Breast epithelium (tissue), 4 donors: ENCODE measurements around the gene ADARB2. TPM values are rescaled to one million over a fixed set of nuclear protein-coding genes. Genes with fewer than 3 reads are reported as not detected.

Experiments used
- DNase-seq, 2 donors: peaks; one replicate each; pipeline ENCODE4 v3.0.0-alpha.2; 2019; ENCODE audit warnings: low spot score in 2 of 2
- H3K27ac ChIP-seq, 2 donors: fragments of 200-600 bp; sonication (generic) in 1 of 2; one replicate each; pipeline ENCODE4 v1.5.1; 2016 to 2019; ENCODE audit warnings: mild to moderate bottlenecking in 1 of 2
- H3K27me3 ChIP-seq, 2 donors: fragments of 200-600 bp; sonication (generic) in 1 of 2; one replicate each; pipeline versions ENCODE4 v1.5.1 to v1.6.0; 2017 to 2019; ENCODE audit warnings: control low read depth in 1 of 2, mild to moderate bottlenecking in 1 of 2
- H3K36me3 ChIP-seq: fragments of 200-600 bp; one replicate; pipeline ENCODE4 v1.5.1; 2019
- H3K4me1 ChIP-seq, 2 donors: fragments of 200-600 bp; sonication (generic); one replicate each; pipeline ENCODE4 v1.5.1; 2016 to 2019; ENCODE audit warnings: control low read depth in 1 of 2
- H3K4me3 ChIP-seq, 3 donors: fragments of 200-600 bp; sonication (generic); 1 replicate in 2 of 3; 2 replicates in 1 of 3; pipeline ENCODE4 v1.5.1; 2016 to 2019; ENCODE audit warnings: mild to moderate bottlenecking in 3 of 3, moderate library complexity in 2 of 3
- H3K9me3 ChIP-seq, 2 donors: fragments of 200-600 bp; sonication (generic) in 1 of 2; one replicate each; pipeline ENCODE4 v1.5.1; 2016 to 2019; ENCODE audit warnings: control low read depth in 1 of 2
- CTCF ChIP-seq, 3 donors: fragments of 450-650 bp; IDR thresholded peaks; one replicate each; pipeline ENCODE4 v1.5.1; 2016 to 2017; ENCODE audit warnings: antibody characterized with exemption in 3 of 3, mild to moderate bottlenecking in 3 of 3, moderate library complexity in 3 of 3
- POLR2A ChIP-seq: fragments of 450-650 bp; IDR thresholded peaks from one replicate; pipeline ENCODE4 v1.6.1; 2016; ENCODE audit warnings: antibody characterized with exemption, mild to moderate bottlenecking, moderate library complexity
- POLR2AphosphoS5 ChIP-seq, 3 donors: sonication (generic); formaldehyde crosslinking; IDR thresholded peaks; one replicate each; pipeline ENCODE4 v1.6.1; 2017; ENCODE audit warnings: antibody characterized with exemption in 3 of 3
- intact Hi-C: fragments of 100-400 bp; cut with DNase I; formaldehyde crosslinking; loops from one replicate; pipeline ENCODE4 v1.15.1; 2023; ENCODE audit warnings: low total_unique reads
- total RNA-seq, 3 donors: library from RNA; depleted of rRNA; stranded (reverse); fragments of >200 nt; gene quantifications; one replicate each; pipeline ENCODE4 v1.1.0, GENCODE V29; 2016

The ADARB2 gene
- total RNA-seq, 3 donors from 2014 or later = 0.32 to 3.9 (median 2.0) TPM

GRCh38 chr10:1716839-1717238, 20.5 kb downstream of the ADARB2 start:
- H3K4me1 ChIP-seq = no peaks in the 10 kb centered on the region
- intact Hi-C loops = no loop called here
- H3K9me3 ChIP-seq = no peaks in the 10 kb centered on the region
- no peaks in the 10 kb centered on the region for H3K36me3 ChIP-seq
- no peak for DNase-seq
- TF ChIP-seq POLR2AphosphoS5 (IDR thresholded peaks at IDR 0.05) = no peak
- TF ChIP-seq POLR2A = no peak
- no peak for TF ChIP-seq CTCF (IDR thresholded peaks at IDR 0.05)
- no peak overlapping the region for H3K27ac ChIP-seq
- peaks cover 0 to 47% of the 10 kb centered on the region in 2 donors for H3K27me3 ChIP-seq
- no peak overlapping the region for H3K4me3 ChIP-seq

GRCh38 chr10:1715821-1716220, 21.5 kb downstream of the ADARB2 start:
- TF ChIP-seq CTCF (IDR thresholded peaks at IDR 0.05) = no peak
- no peak for TF ChIP-seq POLR2AphosphoS5 (IDR thresholded peaks at IDR 0.05)
- TF ChIP-seq POLR2A = no peak
- no peak overlapping the region for H3K27ac ChIP-seq
- intact Hi-C loops = no loop called here
- DNase-seq = no peak
- no peak overlapping the region for H3K4me3 ChIP-seq
- no peaks in the 10 kb centered on the region for H3K36me3 ChIP-seq
- peaks cover 0 to 52% of the 10 kb centered on the region in 2 donors for H3K27me3 ChIP-seq
- no peaks in the 10 kb centered on the region for H3K4me1 ChIP-seq
- no peaks in the 10 kb centered on the region for H3K9me3 ChIP-seq

GRCh38 chr10:1712944-1713671, 24.2 kb downstream of the ADARB2 start:
- no peak for DNase-seq

GRCh38 chr10:1712314-1712713, 25.0 kb downstream of the ADARB2 start:
- DNase-seq = no peak
- Histone ChIP-seq H3K27me3 (peaks cover 0 to 32% of the 10 kb centered on the region in 2 donors), H3K9me3 (no peaks in the 10 kb centered on the region), H3K27ac (no peak overlapping the region), H3K4me3 (no peak overlapping the region), H3K36me3 (no peaks in the 10 kb centered on the region), H3K4me1 (no peaks in the 10 kb centered on the region)
- TF ChIP-seq POLR2A (no peak), POLR2AphosphoS5 (IDR thresholded peaks at IDR 0.05) (no peak), CTCF (IDR thresholded peaks at IDR 0.05) (no peak)
- intact Hi-C loops = no loop called here

More at GRCh38 chr10:1712944-1713671, 24.2 kb downstream of the ADARB2 start:
- H3K36me3 ChIP-seq = no peaks in the 10 kb centered on the region
- intact Hi-C loops = no loop called here
- H3K27me3 ChIP-seq = peaks cover 0 to 39% of the 10 kb centered on the region in 2 donors
- H3K4me1 ChIP-seq = no peaks in the 10 kb centered on the region
- no peak overlapping the region for H3K4me3 ChIP-seq
- H3K9me3 ChIP-seq = no peaks in the 10 kb centered on the region
- no peak for TF ChIP-seq CTCF (IDR thresholded peaks at IDR 0.05)
- no peak for TF ChIP-seq POLR2AphosphoS5 (IDR thresholded peaks at IDR 0.05)
- TF ChIP-seq POLR2A = no peak
- H3K27ac ChIP-seq = no peak overlapping the region

GRCh38 chr10:1709161-1709560, 28.2 kb downstream of the ADARB2 start:
- no peaks in the 10 kb centered on the region for H3K36me3 ChIP-seq
- intact Hi-C loops = no loop called here
- no peaks in the 10 kb centered on the region for H3K4me1 ChIP-seq
- H3K27me3 ChIP-seq = peaks cover 0 to 21% of the 10 kb centered on the region in 2 donors
- DNase-seq = no peak
- peaks cover 0 to 5% of the 10 kb centered on the region in 2 donors for H3K9me3 ChIP-seq
- no peak overlapping the region for H3K27ac ChIP-seq
- TF ChIP-seq POLR2AphosphoS5 (IDR thresholded peaks at IDR 0.05) (no peak), CTCF (IDR thresholded peaks at IDR 0.05) (no peak), POLR2A (no peak)
- H3K4me3 ChIP-seq = no peak overlapping the region
